Naive B cell (primary cell): ENCODE measurements around the gene FRMPD2. TPM values are rescaled to one million over a fixed set of nuclear protein-coding genes. Genes with fewer than 3 reads are reported as not detected.

Experiments used
- ATAC-seq, 2 donors: fragments of 150-1000 bp; cut with Tn5 transposase; 2 replicates each; pipeline ENCODE4 v1.10.0; 2021; ENCODE audit warnings: low read depth in 2 of 2, mild to moderate bottlenecking in 2 of 2, moderate library complexity in 2 of 2
- DNase-seq: peaks from one replicate; pipeline ENCODE4 v3.0.0; 2022
- H3K27ac Mint-ChIP-seq, 6 donors: one replicate each; pipeline ENCODE4 v1.8.0; 2020 to 2022; ENCODE audit warnings: mild to moderate bottlenecking in 6 of 6, mixed read lengths in 6 of 6, moderate library complexity in 5 of 6, inconsistent platforms in 2 of 6
- H3K27me3 Mint-ChIP-seq, 3 donors: one replicate each; pipeline ENCODE4 v1.8.0; 2021 to 2022; ENCODE audit warnings: mixed read lengths in 3 of 3, mild to moderate bottlenecking in 1 of 3
- H3K36me3 Mint-ChIP-seq, 2 donors: one replicate each; pipeline ENCODE4 v1.8.0; 2020 to 2022; ENCODE audit warnings: mixed read lengths in 2 of 2, inconsistent platforms in 1 of 2, mild to moderate bottlenecking in 1 of 2
- H3K4me1 Mint-ChIP-seq, 3 donors: one replicate each; pipeline ENCODE4 v1.8.0; 2020 to 2022; ENCODE audit warnings: mixed read lengths in 3 of 3, inconsistent platforms in 1 of 3, mild to moderate bottlenecking in 1 of 3, moderate library complexity in 1 of 3
- H3K4me3 Mint-ChIP-seq, 8 donors: one replicate each; pipeline ENCODE4 v1.8.0; 2020 to 2022; ENCODE audit warnings: mild to moderate bottlenecking in 8 of 8, mixed read lengths in 8 of 8, moderate library complexity in 8 of 8, inconsistent platforms in 2 of 8
- H3K9me3 Mint-ChIP-seq, 7 donors: one replicate each; pipeline ENCODE4 v1.8.0; 2020 to 2022; ENCODE audit warnings: mixed read lengths in 7 of 7, mild to moderate bottlenecking in 5 of 7, inconsistent platforms in 2 of 7, moderate library complexity in 1 of 7
- polyA plus RNA-seq, 6 donors: library from polyadenylated mRNA; unstranded; fragments of 300-500 nt; fragmentation: Illumina TruSeq; gene quantifications; one replicate each; pipeline ENCODE4 v1.2.3, GENCODE V29; 2021; ENCODE audit warnings: low read depth in 6 of 6

Gene FRMPD2, protein sequence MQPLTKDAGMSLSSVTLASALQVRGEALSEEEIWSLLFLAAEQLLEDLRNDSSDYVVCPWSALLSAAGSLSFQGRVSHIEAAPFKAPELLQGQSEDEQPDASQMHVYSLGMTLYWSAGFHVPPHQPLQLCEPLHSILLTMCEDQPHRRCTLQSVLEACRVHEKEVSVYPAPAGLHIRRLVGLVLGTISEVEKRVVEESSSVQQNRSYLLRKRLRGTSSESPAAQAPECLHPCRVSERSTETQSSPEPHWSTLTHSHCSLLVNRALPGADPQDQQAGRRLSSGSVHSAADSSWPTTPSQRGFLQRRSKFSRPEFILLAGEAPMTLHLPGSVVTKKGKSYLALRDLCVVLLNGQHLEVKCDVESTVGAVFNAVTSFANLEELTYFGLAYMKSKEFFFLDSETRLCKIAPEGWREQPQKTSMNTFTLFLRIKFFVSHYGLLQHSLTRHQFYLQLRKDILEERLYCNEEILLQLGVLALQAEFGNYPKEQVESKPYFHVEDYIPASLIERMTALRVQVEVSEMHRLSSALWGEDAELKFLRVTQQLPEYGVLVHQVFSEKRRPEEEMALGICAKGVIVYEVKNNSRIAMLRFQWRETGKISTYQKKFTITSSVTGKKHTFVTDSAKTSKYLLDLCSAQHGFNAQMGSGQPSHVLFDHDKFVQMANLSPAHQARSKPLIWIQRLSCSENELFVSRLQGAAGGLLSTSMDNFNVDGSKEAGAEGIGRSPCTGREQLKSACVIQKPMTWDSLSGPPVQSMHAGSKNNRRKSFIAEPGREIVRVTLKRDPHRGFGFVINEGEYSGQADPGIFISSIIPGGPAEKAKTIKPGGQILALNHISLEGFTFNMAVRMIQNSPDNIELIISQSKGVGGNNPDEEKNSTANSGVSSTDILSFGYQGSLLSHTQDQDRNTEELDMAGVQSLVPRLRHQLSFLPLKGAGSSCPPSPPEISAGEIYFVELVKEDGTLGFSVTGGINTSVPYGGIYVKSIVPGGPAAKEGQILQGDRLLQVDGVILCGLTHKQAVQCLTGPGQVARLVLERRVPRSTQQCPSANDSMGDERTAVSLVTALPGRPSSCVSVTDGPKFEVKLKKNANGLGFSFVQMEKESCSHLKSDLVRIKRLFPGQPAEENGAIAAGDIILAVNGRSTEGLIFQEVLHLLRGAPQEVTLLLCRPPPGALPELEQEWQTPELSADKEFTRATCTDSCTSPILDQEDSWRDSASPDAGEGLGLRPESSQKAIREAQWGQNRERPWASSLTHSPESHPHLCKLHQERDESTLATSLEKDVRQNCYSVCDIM (N-terminal part only)
- not detected for polyA plus RNA-seq

DNA sequence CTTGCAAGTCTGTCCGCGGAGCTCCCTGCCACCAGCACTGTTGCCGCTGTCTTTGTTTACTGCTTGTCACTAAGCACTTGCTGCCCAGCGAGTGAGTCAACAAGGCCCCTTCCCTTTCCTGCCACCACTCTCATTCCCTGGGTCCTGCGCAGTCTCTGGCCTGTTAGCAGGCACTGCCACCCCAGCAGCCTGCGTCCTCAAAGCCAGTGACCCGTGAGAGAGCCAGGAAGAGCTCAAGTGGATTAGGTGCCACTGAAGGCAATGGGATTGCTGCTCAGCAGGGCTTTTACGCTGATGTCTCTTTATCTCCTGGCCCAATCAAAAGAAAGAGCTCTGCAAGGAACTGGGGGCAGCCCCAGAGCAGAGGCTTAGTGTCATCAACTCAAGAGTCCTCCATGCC is at the start of gene FRMPD2:
Gene FRMPD2 (minus strand): TSS at position 61 of the 400 bp plus-strand sequence. CDS start 129 bp downstream, outside the sequence.
- H3K9me3 Mint-ChIP-seq, result peaks cover 0 to 8% (median 2%) of the 10 kb centered on the region in 7 donors
- no peak for ATAC-seq
- H3K4me1 Mint-ChIP-seq, result peaks cover 0 to 8% (median 0%) of the 10 kb centered on the region in 3 donors
- H3K27ac Mint-ChIP-seq, result no peak within 1 kb of the TSS
- no peaks in the 10 kb centered on the region for H3K36me3 Mint-ChIP-seq
- peaks cover 16 to 20% (median 17%) of the 10 kb centered on the region in 3 donors for H3K27me3 Mint-ChIP-seq
- no peak within 1 kb of the TSS for H3K4me3 Mint-ChIP-seq
- no peak for DNase-seq

DNA sequence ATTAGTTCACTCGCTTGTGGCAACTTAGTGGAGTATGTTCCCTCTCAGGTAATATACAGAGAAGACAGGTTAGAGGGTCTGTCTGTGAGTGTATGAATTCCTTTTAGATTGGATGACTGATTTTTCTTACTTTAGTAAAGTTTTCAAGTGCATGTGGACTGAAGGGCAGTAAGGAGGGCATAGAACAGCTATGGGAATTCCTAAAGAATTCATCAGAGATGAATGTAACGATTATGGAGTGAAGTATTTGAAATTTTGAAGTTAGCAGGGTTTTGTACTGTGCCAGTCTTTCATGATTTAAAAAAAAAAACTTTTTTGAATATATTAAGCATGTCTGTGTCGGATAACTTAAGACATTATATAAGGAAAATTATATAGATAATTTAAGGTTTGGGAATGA is 47.5 kb upstream of the FRMPD2 start:
- H3K4me1 Mint-ChIP-seq, result peaks cover 11 to 24% (median 24%) of the 10 kb centered on the region in 3 donors
- H3K9me3 Mint-ChIP-seq, result no peaks in the 10 kb centered on the region
- H3K27ac Mint-ChIP-seq, result no peak overlapping the region
- ATAC-seq (no peak), DNase-seq (no peak)
- H3K4me3 Mint-ChIP-seq, result no peak overlapping the region
- H3K36me3 Mint-ChIP-seq, result peaks cover 0 to under 1% of the 10 kb centered on the region in 2 donors
- H3K27me3 Mint-ChIP-seq, result no peaks in the 10 kb centered on the region

DNA sequence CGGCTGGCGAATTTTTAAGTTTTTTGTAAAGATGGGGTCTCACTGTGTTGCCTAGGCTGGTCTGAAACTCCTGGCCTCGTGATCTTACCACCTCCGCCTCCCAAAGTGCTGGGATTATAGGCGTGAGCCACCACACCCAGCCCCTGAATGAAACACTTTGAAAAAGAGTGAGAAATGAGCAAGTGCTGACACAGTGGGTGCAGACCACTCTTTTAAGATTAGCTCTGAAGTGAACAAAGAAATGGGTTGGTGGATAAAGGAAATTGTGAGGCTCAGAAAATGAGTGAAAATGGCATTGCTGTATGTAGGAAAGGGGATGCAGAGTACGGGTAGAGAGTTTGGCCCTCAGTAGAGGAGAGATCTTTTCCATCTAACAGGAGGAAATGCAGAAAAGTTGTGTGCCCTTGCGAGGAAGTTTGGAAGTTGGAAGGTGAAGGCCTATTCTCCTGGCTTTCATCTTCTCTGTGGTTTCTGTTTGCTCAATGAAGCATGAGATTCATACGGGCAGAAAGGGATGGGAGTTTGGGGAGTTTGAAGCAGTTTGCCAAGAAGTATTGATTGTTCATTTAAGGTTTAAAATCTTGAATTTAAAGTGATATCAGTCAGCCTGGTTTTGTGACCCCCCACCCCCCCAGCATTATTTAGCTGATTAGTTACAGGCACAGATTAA is 43.0 kb upstream of the FRMPD2 start:
- Mint-ChIP-seq H3K4me1 (peaks cover 12 to 30% (median 17%) of the 10 kb centered on the region in 3 donors), H3K27me3 (no peaks in the 10 kb centered on the region), H3K27ac (no peak overlapping the region), H3K36me3 (no peaks in the 10 kb centered on the region), H3K9me3 (no peaks in the 10 kb centered on the region), H3K4me3 (no peak overlapping the region)
- ATAC-seq (no peak), DNase-seq (no peak)

DNA sequence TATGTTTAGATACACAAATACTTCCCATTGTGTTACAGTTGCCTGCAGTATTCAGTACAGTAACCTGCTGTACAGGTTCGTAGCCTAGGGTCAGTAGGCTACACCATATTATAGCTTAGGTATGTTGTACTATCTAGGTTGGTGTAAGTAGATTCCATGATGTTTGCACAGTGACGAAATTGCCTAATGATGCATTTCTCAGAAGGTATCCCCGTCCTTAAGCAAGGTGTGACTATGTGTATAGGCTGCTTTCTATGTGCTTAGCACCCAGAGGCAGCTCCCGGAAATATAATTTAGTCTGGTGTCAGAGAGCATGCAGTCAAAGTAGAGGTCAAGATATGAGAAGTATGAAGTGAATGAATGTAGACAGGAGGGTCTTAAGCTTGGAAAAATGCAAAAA is 41.7 kb upstream of the FRMPD2 start:
- H3K9me3 Mint-ChIP-seq, result no peaks in the 10 kb centered on the region
- DNase-seq, result no peak
- H3K36me3 Mint-ChIP-seq, result no peaks in the 10 kb centered on the region
- no peak overlapping the region for H3K27ac Mint-ChIP-seq
- no peak for ATAC-seq
- no peaks in the 10 kb centered on the region for H3K27me3 Mint-ChIP-seq
- peaks cover 12 to 22% (median 15%) of the 10 kb centered on the region in 3 donors for H3K4me1 Mint-ChIP-seq
- no peak overlapping the region for H3K4me3 Mint-ChIP-seq

DNA sequence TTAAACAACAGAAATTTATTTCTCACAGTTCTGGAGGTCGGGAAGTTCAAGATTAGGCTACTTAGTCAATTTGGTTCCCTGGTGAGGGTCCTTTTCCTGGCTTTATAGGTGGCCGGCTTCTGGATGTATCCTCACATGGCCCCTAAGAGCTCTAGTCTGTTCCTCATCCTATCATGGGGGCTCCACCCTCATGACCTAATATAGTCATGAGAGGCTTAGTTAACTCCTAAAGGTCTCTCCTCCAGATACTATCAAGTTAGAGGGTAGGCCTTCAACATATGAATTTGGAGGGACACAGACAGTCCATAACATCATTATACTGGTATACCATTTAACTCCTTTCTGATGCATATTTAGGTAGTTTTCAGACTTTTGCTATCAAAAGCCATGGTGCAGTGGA is 39.6 kb upstream of the FRMPD2 start:
- ATAC-seq (no peak), DNase-seq (no peak)
- Mint-ChIP-seq H3K4me1 (peaks cover 14 to 26% (median 18%) of the 10 kb centered on the region in 3 donors), H3K36me3 (no peaks in the 10 kb centered on the region), H3K4me3 (no peak overlapping the region), H3K27ac (peak overlapping the region in 1 of 6 donors; percentile 12), H3K27me3 (no peaks in the 10 kb centered on the region), H3K9me3 (no peaks in the 10 kb centered on the region)

DNA sequence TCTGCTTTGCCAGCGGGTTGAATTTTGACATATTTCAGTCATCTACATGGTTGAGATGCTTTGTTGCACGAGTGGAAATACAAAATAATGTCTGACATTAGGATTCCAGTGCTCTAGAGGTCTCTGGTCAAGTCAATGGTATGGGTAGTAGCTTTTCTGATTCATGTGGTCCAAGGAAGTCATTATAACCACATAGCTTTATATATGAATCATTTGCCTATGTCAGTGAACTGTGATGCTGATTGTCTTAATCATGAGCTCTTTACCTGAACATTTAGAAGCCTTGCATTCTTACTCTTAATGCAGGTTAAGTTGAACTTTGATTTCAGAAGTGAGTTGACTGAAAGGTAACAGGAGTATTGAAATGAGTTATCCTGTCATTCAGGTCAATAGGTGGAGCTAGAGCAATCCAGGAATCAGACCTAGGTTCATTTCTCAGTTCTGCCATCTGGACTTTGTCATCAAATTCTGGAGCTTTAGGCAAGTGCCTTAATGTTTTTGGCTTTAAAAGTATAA is 35.3 kb upstream of the FRMPD2 start:
- Mint-ChIP-seq H3K9me3 (no peaks in the 10 kb centered on the region), H3K4me1 (peaks cover 21 to 35% (median 26%) of the 10 kb centered on the region in 3 donors), H3K36me3 (no peaks in the 10 kb centered on the region), H3K4me3 (peak overlapping the region in 1 of 8 donors; percentile 76), H3K27me3 (no peaks in the 10 kb centered on the region), H3K27ac (peak overlapping the region in 1 of 6 donors; percentile 60)
- no peak for DNase-seq
- ATAC-seq, result no peak

DNA sequence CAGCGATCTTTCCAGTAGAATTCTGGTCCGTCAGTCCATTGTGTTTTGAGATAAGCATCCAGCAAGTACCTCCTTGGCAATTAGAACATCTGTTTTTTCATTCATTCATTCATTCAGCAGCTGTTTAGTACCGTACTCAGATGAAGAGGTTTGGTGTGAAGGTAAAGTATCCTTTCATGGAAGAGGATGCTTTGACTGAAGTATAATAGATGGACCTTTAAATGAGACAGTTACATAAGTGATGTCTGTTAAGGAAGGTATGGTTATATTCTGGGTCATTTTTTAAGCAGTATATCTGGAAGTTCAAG is 33.2 kb upstream of the FRMPD2 start:
- Mint-ChIP-seq H3K4me3 (peak overlapping the region; percentile 66 to 91 (median 84)), H3K36me3 (no peaks in the 10 kb centered on the region), H3K4me1 (peaks cover 18 to 24% (median 22%) of the 10 kb centered on the region in 3 donors), H3K27ac (peak overlapping the region in 5 of 6 donors; percentile 30 to 86 (median 80)), H3K9me3 (no peaks in the 10 kb centered on the region), H3K27me3 (no peaks in the 10 kb centered on the region)
- no peak for ATAC-seq
- no peak for DNase-seq

DNA sequence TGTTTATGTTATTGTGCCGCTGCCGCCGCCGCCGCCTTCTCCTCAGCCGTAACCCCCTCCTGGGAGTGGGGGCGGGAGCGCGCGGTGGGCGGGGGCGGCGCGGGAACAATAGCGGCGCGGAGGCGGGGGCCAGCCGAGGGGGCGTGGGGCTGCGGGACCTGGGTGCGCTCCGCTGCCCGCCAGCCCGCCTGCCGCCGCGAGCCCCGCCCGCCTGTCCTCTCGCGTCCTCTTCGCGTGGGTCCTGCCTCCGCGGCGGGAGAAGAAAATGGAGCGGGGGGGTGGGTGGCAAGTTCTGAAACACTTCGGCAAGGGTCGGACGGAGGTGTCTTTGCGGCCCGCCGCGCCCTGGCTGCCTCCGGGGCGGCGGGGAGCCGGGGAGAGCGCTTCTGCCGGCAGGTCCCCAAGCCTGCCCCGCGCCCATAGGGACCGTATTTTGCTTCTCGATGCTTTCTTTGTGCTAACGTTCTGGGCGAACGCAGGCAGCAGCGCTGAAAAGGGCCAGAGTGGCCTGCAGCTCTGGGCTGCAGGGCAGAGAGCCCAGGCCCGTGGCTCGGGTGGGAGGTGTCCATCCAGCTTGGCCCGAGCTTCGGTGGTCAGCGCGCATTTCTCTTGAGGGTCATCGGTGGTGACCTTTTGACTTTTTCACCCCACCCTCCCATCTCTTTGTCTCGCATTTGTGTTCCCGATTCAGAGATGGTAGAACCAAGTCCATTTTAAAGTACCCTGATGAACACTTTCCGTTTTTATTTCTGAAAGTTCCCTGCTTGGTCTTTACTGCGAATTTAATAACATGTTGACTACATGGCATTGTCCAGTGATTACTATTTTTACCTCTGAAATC is 32.6 kb upstream of the FRMPD2 start:
- Mint-ChIP-seq H3K27ac (peak overlapping the region in 5 of 6 donors; percentile 79 to 88 (median 80)), H3K4me3 (peak overlapping the region; percentile 66 to 91 (median 84)), H3K36me3 (no peaks in the 10 kb centered on the region), H3K4me1 (peaks cover 18 to 24% (median 22%) of the 10 kb centered on the region in 3 donors), H3K9me3 (no peaks in the 10 kb centered on the region), H3K27me3 (no peaks in the 10 kb centered on the region)
- peak; percentile 63 to 64 for ATAC-seq
- peak; percentile 80 for DNase-seq

DNA sequence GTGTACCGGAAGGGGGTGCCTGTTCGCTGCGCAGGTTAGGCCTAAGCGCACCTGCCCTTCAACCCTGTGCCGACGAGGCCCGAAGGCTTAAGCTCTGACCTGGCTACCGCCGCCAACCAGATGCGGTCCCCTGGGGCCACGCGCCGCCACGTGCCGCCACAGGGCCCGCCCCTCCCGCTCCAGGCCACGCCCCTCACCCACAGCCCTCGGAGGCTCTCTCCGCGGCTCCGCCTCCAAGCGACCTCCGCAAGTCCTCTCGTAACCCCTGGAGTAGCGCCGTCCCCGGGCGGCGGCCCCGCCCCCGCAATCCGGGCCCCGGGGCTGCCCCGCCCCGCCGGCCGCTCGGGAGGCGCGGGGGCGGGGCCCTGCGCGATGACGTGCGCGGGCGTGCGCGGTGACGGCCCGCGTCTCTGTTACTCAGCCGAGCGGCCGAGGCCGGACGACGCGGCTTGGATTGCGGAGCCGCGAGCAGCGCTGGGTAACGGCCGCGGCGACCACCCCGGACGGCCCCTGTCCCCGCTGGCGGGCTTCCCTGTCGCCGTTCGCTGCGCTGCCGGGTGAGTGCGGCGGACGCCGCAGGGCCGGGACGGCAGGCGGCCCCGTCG is 31.9 kb upstream of the FRMPD2 start, which contains the start of gene MAPK8:
Gene MAPK8 (plus strand): TSS at position 413 of the 605 bp plus-strand sequence. CDS start 94,984 bp downstream, outside the sequence.
- Mint-ChIP-seq H3K27ac (peak within 1 kb of the TSS; percentile 74 to 93 (median 84)), H3K4me1 (peaks cover 13 to 24% (median 22%) of the 10 kb centered on the region in 3 donors), H3K9me3 (no peaks in the 10 kb centered on the region), H3K4me3 (peak within 1 kb of the TSS; percentile 78 to 91 (median 84)), H3K36me3 (no peaks in the 10 kb centered on the region), H3K27me3 (no peaks in the 10 kb centered on the region)
- peak; percentile 79 to 84 for ATAC-seq
- DNase-seq, result peak; percentile 91

DNA sequence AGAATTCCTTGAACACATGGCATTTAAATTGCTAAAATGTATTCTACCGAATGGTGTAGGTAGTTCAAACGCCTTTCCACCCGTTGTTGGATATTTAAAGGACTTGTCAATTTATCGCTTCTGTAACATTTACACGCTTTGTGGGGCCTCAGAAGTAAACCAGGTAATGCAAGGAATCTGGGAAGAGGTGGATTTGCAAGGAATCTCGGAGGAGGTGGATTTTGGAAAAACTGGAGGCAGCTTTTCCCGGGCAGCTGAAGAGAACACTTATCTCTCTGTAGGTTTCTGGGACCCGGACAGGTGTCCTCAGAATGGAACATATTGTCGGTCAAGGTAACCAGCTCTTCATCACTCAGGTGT is 31.4 kb upstream of the FRMPD2 start:
- Mint-ChIP-seq H3K9me3 (no peaks in the 10 kb centered on the region), H3K27me3 (no peaks in the 10 kb centered on the region), H3K4me1 (peaks cover 13 to 24% (median 22%) of the 10 kb centered on the region in 3 donors), H3K4me3 (peak overlapping the region; percentile 78 to 91 (median 80)), H3K36me3 (no peaks in the 10 kb centered on the region), H3K27ac (peak overlapping the region; percentile 52 to 93 (median 76))
- ATAC-seq (no peak), DNase-seq (no peak)
